HEK293 (cell line): ENCODE data around the gene RASL10B.

ENCODE experiments used
- KLF16 ChIP-seq: fragments of 450-650 bp; formaldehyde crosslinking; IDR thresholded peaks from 2 replicates; pipeline ENCODE4 v1.5.1; 2017; ENCODE audit warnings: missing biosample characterization, missing genetic modification characterization
- KLF7 ChIP-seq: fragments of 450-650 bp; formaldehyde crosslinking; IDR thresholded peaks from 2 replicates; pipeline ENCODE4 v1.5.1; 2016; ENCODE audit warnings: missing biosample characterization, missing genetic modification characterization, borderline replicate concordance
- KLF8 ChIP-seq: fragments of 450-650 bp; formaldehyde crosslinking; IDR thresholded peaks from 2 replicates; pipeline ENCODE4 v1.5.1; 2016; ENCODE audit warnings: missing biosample characterization, missing genetic modification characterization
- TCF7L2 ChIP-seq: IDR thresholded peaks from 2 replicates; pipeline ENCODE4 v1.6.1; 2011; ENCODE audit warnings: low read depth, mild to moderate bottlenecking, inconsistent platforms, low read length, moderate library complexity, borderline replicate concordance
- ZBTB21 ChIP-seq: fragments of 450-650 bp; formaldehyde crosslinking; IDR thresholded peaks from 2 replicates; pipeline ENCODE4 v1.5.1; 2017; ENCODE audit warnings: missing biosample characterization, missing genetic modification characterization
- ZNF138 ChIP-seq: fragments of 450-650 bp; formaldehyde crosslinking; IDR thresholded peaks from 2 replicates; pipeline ENCODE4 v1.5.1; 2016; ENCODE audit warnings: missing biosample characterization, missing genetic modification characterization, borderline replicate concordance
- ZNF19 ChIP-seq: fragments of 450-650 bp; formaldehyde crosslinking; IDR thresholded peaks from 2 replicates; pipeline ENCODE4; 2016; ENCODE audit warnings: missing biosample characterization, missing genetic modification characterization, low read depth
- ZNF221 ChIP-seq: fragments of 450-650 bp; formaldehyde crosslinking; IDR thresholded peaks from 2 replicates; pipeline ENCODE4 v1.5.1; 2017; ENCODE audit warnings: missing biosample characterization, missing genetic modification characterization, borderline replicate concordance
- ZNF23 ChIP-seq: fragments of 450-650 bp; formaldehyde crosslinking; IDR thresholded peaks from 2 replicates; pipeline ENCODE4 v1.5.1; 2016; ENCODE audit warnings: missing biosample characterization, missing genetic modification characterization, borderline replicate concordance
- ZNF239 ChIP-seq: fragments of 450-650 bp; formaldehyde crosslinking; IDR thresholded peaks from 2 replicates; pipeline ENCODE4 v1.5.1; 2016; ENCODE audit warnings: missing biosample characterization, missing genetic modification characterization
- ZNF248 ChIP-seq: fragments of 450-650 bp; formaldehyde crosslinking; IDR thresholded peaks from 2 replicates; pipeline ENCODE4 v1.5.1; 2017; ENCODE audit warnings: missing biosample characterization, missing genetic modification characterization
- ZNF274 ChIP-seq, 2 experiments: fragments of 200-500 bp in 1 of 2; fragments of 450-650 bp in 1 of 2; sonication (Bioruptor generic) in 1 of 2; formaldehyde crosslinking in 1 of 2; IDR thresholded peaks; 2 replicates each; pipeline versions ENCODE4 v1.5.1 to v1.6.1; 2014 to 2016; ENCODE audit warnings: borderline replicate concordance in 1 of 2, inconsistent platforms in 1 of 2, low read length in 1 of 2, missing biosample characterization in 1 of 2, missing genetic modification characterization in 1 of 2
- ZNF404 ChIP-seq: fragments of 450-650 bp; formaldehyde crosslinking; IDR thresholded peaks from 2 replicates; pipeline ENCODE4 v1.5.1; 2017; ENCODE audit warnings: missing biosample characterization, missing genetic modification characterization
- ZNF426 ChIP-seq: fragments of 450-650 bp; formaldehyde crosslinking; IDR thresholded peaks from 2 replicates; pipeline ENCODE4 v1.5.1; 2017; ENCODE audit warnings: missing biosample characterization, missing genetic modification characterization, mild to moderate bottlenecking, inconsistent platforms, moderate library complexity
- ZNF530 ChIP-seq: fragments of 450-650 bp; formaldehyde crosslinking; IDR thresholded peaks from 2 replicates; pipeline ENCODE4 v1.5.1; 2016; ENCODE audit warnings: low read depth, missing biosample characterization, missing genetic modification characterization
- ZNF658 ChIP-seq: fragments of 450-650 bp; formaldehyde crosslinking; IDR thresholded peaks from 2 replicates; pipeline ENCODE4; 2016; ENCODE audit warnings: missing biosample characterization, missing genetic modification characterization
- ZNF791 ChIP-seq: fragments of 450-650 bp; formaldehyde crosslinking; IDR thresholded peaks from 2 replicates; pipeline ENCODE4 v1.5.1; 2016; ENCODE audit warnings: missing biosample characterization, missing genetic modification characterization
- ZSCAN16 ChIP-seq: fragments of 450-650 bp; formaldehyde crosslinking; IDR thresholded peaks from 2 replicates; pipeline ENCODE4 v1.5.1; 2016; ENCODE audit warnings: missing biosample characterization, missing genetic modification characterization
- ZSCAN23 ChIP-seq: fragments of 450-650 bp; formaldehyde crosslinking; IDR thresholded peaks from 2 replicates; pipeline ENCODE4 v1.5.1; 2016; ENCODE audit warnings: missing biosample characterization, missing genetic modification characterization
- TF ChIP-seq, protein P1 (sequence below): fragments of 450-650 bp; formaldehyde crosslinking; conservative IDR thresholded peaks from 2 replicates; pipeline ENCODE4 v1.5.1; 2016; ENCODE audit warnings: low read depth, missing biosample characterization, missing genetic modification characterization
- TF ChIP-seq, protein P2 (sequence below): fragments of 450-650 bp; formaldehyde crosslinking; IDR thresholded peaks from 2 replicates; pipeline ENCODE4 v1.5.1; 2016; ENCODE audit warnings: missing biosample characterization, missing genetic modification characterization
- TF ChIP-seq, protein P3 (sequence below): fragments of 450-650 bp; formaldehyde crosslinking; IDR thresholded peaks from 2 replicates; pipeline ENCODE4 v1.5.1; 2016; ENCODE audit warnings: missing biosample characterization, missing genetic modification characterization
- TF ChIP-seq, protein P4 (sequence below): fragments of 450-650 bp; formaldehyde crosslinking; IDR thresholded peaks from 2 replicates; pipeline ENCODE4 v1.5.1; 2016; ENCODE audit warnings: missing biosample characterization, missing genetic modification characterization
- TF ChIP-seq, protein P5 (sequence below): fragments of 450-650 bp; formaldehyde crosslinking; IDR thresholded peaks from 2 replicates; pipeline ENCODE4 v1.5.1; 2016; ENCODE audit warnings: missing biosample characterization, missing genetic modification characterization
- TF ChIP-seq, protein P6 (sequence below): fragments of 450-650 bp; formaldehyde crosslinking; IDR thresholded peaks from 2 replicates; pipeline ENCODE4 v1.5.1; 2016; ENCODE audit warnings: missing biosample characterization, missing genetic modification characterization

The RASL10B gene

DNA sequence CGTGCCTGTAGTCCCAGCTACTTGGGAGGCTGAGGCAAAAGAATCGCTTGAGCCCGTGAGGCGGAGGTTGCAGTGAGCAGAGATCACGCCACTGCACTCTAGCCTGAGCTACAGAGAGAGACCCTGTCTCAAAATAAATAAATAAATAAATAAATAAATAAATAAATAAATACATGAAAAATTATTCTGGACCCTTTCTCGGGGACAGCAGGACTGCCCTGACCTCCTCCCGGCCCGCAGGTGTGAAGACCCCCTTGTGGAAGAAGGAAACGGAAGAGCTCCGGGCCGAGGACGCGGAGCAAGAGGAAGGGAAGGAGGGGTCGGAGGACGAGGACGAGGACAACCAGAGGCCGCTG is 32.3 kb downstream of the RASL10B start (continued):
- TF ChIP-seq, protein P1, sequence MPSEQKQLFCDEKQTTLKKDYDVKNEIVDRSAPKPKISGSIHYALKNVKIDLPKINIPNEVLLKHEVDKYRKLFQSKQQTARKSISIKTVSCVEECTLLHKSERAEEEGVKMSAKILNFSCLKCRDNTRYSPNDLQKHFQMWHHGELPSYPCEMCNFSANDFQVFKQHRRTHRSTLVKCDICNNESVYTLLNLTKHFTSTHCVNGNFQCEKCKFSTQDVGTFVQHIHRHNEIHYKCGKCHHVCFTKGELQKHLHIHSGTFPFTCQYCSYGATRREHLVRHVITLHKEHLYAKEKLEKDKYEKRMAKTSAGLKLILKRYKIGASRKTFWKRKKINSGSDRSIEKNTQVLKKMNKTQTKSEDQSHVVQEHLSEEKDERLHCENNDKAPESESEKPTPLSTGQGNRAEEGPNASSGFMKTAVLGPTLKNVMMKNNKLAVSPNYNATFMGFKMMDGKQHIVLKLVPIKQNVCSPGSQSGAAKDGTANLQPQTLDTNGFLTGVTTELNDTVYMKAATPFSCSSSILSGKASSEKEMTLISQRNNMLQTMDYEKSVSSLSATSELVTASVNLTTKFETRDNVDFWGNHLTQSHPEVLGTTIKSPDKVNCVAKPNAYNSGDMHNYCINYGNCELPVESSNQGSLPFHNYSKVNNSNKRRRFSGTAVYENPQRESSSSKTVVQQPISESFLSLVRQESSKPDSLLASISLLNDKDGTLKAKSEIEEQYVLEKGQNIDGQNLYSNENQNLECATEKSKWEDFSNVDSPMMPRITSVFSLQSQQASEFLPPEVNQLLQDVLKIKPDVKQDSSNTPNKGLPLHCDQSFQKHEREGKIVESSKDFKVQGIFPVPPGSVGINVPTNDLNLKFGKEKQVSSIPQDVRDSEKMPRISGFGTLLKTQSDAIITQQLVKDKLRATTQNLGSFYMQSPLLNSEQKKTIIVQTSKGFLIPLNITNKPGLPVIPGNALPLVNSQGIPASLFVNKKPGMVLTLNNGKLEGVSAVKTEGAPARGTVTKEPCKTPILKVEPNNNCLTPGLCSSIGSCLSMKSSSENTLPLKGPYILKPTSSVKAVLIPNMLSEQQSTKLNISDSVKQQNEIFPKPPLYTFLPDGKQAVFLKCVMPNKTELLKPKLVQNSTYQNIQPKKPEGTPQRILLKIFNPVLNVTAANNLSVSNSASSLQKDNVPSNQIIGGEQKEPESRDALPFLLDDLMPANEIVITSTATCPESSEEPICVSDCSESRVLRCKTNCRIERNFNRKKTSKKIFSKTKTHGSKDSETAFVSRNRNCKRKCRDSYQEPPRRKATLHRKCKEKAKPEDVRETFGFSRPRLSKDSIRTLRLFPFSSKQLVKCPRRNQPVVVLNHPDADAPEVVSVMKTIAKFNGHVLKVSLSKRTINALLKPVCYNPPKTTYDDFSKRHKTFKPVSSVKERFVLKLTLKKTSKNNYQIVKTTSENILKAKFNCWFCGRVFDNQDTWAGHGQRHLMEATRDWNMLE (tag by site-specific recombination) = peak; percentile 98
- TF ChIP-seq ZSCAN16 (no peak), KLF16 (tag by site-specific recombination) (no peak), ZNF426 (tag by site-specific recombination) (peak; percentile 98), ZNF274 (IDR thresholded peaks at IDR 0.05; ENCODE audit: low read length) (no peak), ZNF274 (tag by site-specific recombination; IDR thresholded peaks at IDR 0.05; ENCODE audit: borderline replicate concordance) (peak; percentile 32; the same call in 1 of the 2 replicates), ZNF791 (tag by site-specific recombination) (peak; percentile 73; the same call in 1 of the 2 replicates), ZSCAN23 (tag by site-specific recombination) (no peak), ZNF658 (tag by site-specific recombination) (no peak), ZNF19 (tag by site-specific recombination) (peak; percentile 80; the same call in 1 of the 2 replicates), ZNF138 (tag by site-specific recombination) (peak; percentile 82; the same call in 1 of the 2 replicates), ZNF530 (tag by site-specific recombination) (peak; percentile 88; the same call in 1 of the 2 replicates), ZNF239 (no peak), KLF7 (peak; percentile 51; the same call in 1 of the 2 replicates), KLF8 (tag by site-specific recombination) (no peak), ZNF248 (no peak), ZBTB21 (tag by site-specific recombination) (peak; percentile 75), ZNF221 (tag by site-specific recombination) (no peak; the same call in 1 of the 2 replicates), ZNF404 (tag by site-specific recombination) (peak; percentile 97), TCF7L2 (no peak), ZNF23 (tag by site-specific recombination) (no peak)
- TF ChIP-seq, protein P2, sequence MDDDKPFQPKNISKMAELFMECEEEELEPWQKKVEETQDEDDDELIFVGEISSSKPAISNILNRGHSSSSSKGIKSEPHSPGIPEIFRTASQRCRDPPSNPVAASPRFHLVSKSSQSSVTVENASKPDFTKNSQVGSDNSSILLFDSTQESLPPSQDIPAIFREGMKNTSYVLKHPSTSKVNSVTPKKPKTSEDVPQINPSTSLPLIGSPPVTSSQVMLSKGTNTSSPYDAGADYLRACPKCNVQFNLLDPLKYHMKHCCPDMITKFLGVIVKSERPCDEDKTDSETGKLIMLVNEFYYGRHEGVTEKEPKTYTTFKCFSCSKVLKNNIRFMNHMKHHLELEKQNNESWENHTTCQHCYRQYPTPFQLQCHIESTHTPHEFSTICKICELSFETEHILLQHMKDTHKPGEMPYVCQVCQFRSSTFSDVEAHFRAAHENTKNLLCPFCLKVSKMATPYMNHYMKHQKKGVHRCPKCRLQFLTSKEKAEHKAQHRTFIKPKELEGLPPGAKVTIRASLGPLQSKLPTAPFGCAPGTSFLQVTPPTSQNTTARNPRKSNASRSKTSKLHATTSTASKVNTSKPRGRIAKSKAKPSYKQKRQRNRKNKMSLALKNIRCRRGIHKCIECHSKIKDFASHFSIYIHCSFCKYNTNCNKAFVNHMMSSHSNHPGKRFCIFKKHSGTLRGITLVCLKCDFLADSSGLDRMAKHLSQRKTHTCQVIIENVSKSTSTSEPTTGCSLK (tag by site-specific recombination) = no peak
- TF ChIP-seq, protein P3, sequence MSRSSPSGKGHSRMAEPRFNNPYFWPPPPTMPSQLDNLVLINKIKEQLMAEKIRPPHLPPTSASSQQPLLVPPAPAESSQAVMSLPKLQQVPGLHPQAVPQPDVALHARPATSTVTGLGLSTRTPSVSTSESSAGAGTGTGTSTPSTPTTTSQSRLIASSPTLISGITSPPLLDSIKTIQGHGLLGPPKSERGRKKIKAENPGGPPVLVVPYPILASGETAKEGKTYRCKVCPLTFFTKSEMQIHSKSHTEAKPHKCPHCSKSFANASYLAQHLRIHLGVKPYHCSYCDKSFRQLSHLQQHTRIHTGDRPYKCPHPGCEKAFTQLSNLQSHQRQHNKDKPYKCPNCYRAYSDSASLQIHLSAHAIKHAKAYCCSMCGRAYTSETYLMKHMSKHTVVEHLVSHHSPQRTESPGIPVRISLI (tag by site-specific recombination) = no peak
- TF ChIP-seq, protein P4, sequence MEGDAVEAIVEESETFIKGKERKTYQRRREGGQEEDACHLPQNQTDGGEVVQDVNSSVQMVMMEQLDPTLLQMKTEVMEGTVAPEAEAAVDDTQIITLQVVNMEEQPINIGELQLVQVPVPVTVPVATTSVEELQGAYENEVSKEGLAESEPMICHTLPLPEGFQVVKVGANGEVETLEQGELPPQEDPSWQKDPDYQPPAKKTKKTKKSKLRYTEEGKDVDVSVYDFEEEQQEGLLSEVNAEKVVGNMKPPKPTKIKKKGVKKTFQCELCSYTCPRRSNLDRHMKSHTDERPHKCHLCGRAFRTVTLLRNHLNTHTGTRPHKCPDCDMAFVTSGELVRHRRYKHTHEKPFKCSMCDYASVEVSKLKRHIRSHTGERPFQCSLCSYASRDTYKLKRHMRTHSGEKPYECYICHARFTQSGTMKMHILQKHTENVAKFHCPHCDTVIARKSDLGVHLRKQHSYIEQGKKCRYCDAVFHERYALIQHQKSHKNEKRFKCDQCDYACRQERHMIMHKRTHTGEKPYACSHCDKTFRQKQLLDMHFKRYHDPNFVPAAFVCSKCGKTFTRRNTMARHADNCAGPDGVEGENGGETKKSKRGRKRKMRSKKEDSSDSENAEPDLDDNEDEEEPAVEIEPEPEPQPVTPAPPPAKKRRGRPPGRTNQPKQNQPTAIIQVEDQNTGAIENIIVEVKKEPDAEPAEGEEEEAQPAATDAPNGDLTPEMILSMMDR (tag by site-specific recombination) = no peak
- TF ChIP-seq, protein P5, sequence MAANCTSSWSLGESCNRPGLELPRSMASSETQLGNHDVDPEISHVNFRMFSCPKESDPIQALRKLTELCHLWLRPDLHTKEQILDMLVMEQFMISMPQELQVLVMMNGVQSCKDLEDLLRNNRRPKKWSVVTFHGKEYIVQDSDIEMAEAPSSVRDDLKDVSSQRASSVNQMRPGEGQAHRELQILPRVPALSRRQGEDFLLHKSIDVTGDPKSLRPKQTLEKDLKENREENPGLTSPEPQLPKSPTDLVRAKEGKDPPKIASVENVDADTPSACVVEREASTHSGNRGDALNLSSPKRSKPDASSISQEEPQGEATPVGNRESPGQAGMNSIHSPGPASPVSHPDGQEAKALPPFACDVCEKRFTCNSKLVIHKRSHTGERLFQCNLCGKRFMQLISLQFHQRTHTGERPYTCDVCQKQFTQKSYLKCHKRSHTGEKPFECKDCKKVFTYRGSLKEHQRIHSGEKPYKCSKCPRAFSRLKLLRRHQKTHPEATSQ (tag by site-specific recombination) = no peak
- TF ChIP-seq, protein P6, sequence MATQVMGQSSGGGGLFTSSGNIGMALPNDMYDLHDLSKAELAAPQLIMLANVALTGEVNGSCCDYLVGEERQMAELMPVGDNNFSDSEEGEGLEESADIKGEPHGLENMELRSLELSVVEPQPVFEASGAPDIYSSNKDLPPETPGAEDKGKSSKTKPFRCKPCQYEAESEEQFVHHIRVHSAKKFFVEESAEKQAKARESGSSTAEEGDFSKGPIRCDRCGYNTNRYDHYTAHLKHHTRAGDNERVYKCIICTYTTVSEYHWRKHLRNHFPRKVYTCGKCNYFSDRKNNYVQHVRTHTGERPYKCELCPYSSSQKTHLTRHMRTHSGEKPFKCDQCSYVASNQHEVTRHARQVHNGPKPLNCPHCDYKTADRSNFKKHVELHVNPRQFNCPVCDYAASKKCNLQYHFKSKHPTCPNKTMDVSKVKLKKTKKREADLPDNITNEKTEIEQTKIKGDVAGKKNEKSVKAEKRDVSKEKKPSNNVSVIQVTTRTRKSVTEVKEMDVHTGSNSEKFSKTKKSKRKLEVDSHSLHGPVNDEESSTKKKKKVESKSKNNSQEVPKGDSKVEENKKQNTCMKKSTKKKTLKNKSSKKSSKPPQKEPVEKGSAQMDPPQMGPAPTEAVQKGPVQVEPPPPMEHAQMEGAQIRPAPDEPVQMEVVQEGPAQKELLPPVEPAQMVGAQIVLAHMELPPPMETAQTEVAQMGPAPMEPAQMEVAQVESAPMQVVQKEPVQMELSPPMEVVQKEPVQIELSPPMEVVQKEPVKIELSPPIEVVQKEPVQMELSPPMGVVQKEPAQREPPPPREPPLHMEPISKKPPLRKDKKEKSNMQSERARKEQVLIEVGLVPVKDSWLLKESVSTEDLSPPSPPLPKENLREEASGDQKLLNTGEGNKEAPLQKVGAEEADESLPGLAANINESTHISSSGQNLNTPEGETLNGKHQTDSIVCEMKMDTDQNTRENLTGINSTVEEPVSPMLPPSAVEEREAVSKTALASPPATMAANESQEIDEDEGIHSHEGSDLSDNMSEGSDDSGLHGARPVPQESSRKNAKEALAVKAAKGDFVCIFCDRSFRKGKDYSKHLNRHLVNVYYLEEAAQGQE (tag by site-specific recombination) = no peak; the same call in 1 of the 2 replicates
